Measurements from ENCODE around the gene IP6K1.
"Not testable (repeated sequence)": the region's sequence is repeated elsewhere in the genome, so short reads cannot be mapped to it uniquely, and the experiment has no call there.

IP6K1 gene

GRCh38 chr3:49689046-49689907 is 97.1 kb downstream of the IP6K1 start, which contains the start of the genes MST1 and RNF123:
Gene MST1, minus strand, starts transcription at chr3:49689474. Its CDS starts 783 bp downstream, at chr3:49688691.
Gene RNF123, plus strand, starts transcription at chr3:49689557. Its CDS starts 1,609 bp downstream, at chr3:49691166.
- H3K4me3 ChIP-seq (ENCODE audit: low read length, poor library complexity, severe bottlenecking) = peak within 1 kb of the TSS; percentile 96
- peak within 1 kb of the TSS; percentile 96 for H2AFZ ChIP-seq (ENCODE audit: low read length)
- H3K9me3 ChIP-seq (ENCODE audit: insufficient read depth, low read depth, low read length) = no peaks in the 10 kb centered on the region
- no peaks in the 10 kb centered on the region for H3K27me3 ChIP-seq (ENCODE audit: insufficient read depth, low read length, poor library complexity, severe bottlenecking)
- H4K20me1 ChIP-seq (ENCODE audit: insufficient read depth, low read length, poor library complexity, severe bottlenecking) = peaks cover 6% of the 10 kb centered on the region
- no peaks in the 10 kb centered on the region for H3F3A ChIP-seq (ENCODE audit: low read depth)
- no peaks in the 10 kb centered on the region for H3K9me2 ChIP-seq (replicated peaks; ENCODE audit: low read depth, low read length)
- H3K79me2 ChIP-seq (ENCODE audit: insufficient read depth, low read length) = peaks cover 21% of the 10 kb centered on the region
- peak within 1 kb of the TSS; percentile 94 for H3K9ac ChIP-seq (ENCODE audit: low read depth, low read length, poor library complexity, severe bottlenecking)
- TF ChIP-seq EZH2phosphoT487 (IDR thresholded peaks at IDR 0.05; ENCODE audit: borderline replicate concordance) = no peak
- peak; percentile 34; the same call in 1 of the 2 replicates for TF ChIP-seq CTCF (conservative IDR thresholded peaks at IDR 0.05; ENCODE audit: low read length)
- no peaks in the 10 kb centered on the region for H3K36me3 ChIP-seq (ENCODE audit: insufficient read depth, low read length)
- H3K4me1 ChIP-seq (ENCODE audit: insufficient read depth, low read length, poor library complexity, severe bottlenecking) = peaks cover 6% of the 10 kb centered on the region
- H3K4me2 ChIP-seq (ENCODE audit: low read depth, low read length, poor library complexity, severe bottlenecking) = peak within 1 kb of the TSS; percentile 97

GRCh38 chr3:49688338-49689045 is 97.8 kb downstream of the IP6K1 start:
- not testable (repeated sequence) for H3K9me3 ChIP-seq (ENCODE audit: insufficient read depth, low read depth, low read length); H3K9me2 ChIP-seq (replicated peaks; ENCODE audit: low read depth, low read length); H3K27me3 ChIP-seq (ENCODE audit: insufficient read depth, low read length, poor library complexity, severe bottlenecking); H3K4me1 ChIP-seq (ENCODE audit: insufficient read depth, low read length, poor library complexity, severe bottlenecking); H3K36me3 ChIP-seq (ENCODE audit: insufficient read depth, low read length); H3F3A ChIP-seq (ENCODE audit: low read depth); H4K20me1 ChIP-seq (ENCODE audit: insufficient read depth, low read length, poor library complexity, severe bottlenecking)
- H2AFZ ChIP-seq (ENCODE audit: low read length) = peak overlapping the region; percentile 96
- peaks cover 21% of the 10 kb centered on the region for H3K79me2 ChIP-seq (ENCODE audit: insufficient read depth, low read length)
- H3K4me2 ChIP-seq (ENCODE audit: low read depth, low read length, poor library complexity, severe bottlenecking) = peak overlapping the region; percentile 97
- H3K4me3 ChIP-seq (ENCODE audit: low read length, poor library complexity, severe bottlenecking) = peak overlapping the region; percentile 96
- peak overlapping the region; percentile 94 for H3K9ac ChIP-seq (ENCODE audit: low read depth, low read length, poor library complexity, severe bottlenecking)

- H3F3A ChIP-seq (ENCODE audit: low read depth); H3K4me1 ChIP-seq (ENCODE audit: insufficient read depth, low read length, poor library complexity, severe bottlenecking); H3K27me3 ChIP-seq (ENCODE audit: insufficient read depth, low read length, poor library complexity, severe bottlenecking); H3K9ac ChIP-seq (ENCODE audit: low read depth, low read length, poor library complexity, severe bottlenecking); H3K4me3 ChIP-seq (ENCODE audit: low read length, poor library complexity, severe bottlenecking); H2AFZ ChIP-seq (ENCODE audit: low read length); H3K9me2 ChIP-seq (replicated peaks; ENCODE audit: low read depth, low read length); H3K9me3 ChIP-seq (ENCODE audit: insufficient read depth, low read depth, low read length); H3K4me2 ChIP-seq (ENCODE audit: low read depth, low read length, poor library complexity, severe bottlenecking); H4K20me1 ChIP-seq (ENCODE audit: insufficient read depth, low read length, poor library complexity, severe bottlenecking): not testable (repeated sequence)
- H3K79me2 ChIP-seq (ENCODE audit: insufficient read depth, low read length) = peaks cover 21% of the 10 kb centered on the region
- peaks cover 16% of the 10 kb centered on the region; the same call in 1 of the 2 replicates for H3K36me3 ChIP-seq (ENCODE audit: insufficient read depth, low read length)
These were observed 98.9 kb downstream of the IP6K1 start for GRCh38 chr3:49687424-49687795.

GRCh38 chr3:49686769-49687423 is 99.4 kb downstream of the IP6K1 start:
- H3K9me2 ChIP-seq (replicated peaks; ENCODE audit: low read depth, low read length); H3K27me3 ChIP-seq (ENCODE audit: insufficient read depth, low read length, poor library complexity, severe bottlenecking); H3K4me2 ChIP-seq (ENCODE audit: low read depth, low read length, poor library complexity, severe bottlenecking); H2AFZ ChIP-seq (ENCODE audit: low read length); H3F3A ChIP-seq (ENCODE audit: low read depth); H3K4me1 ChIP-seq (ENCODE audit: insufficient read depth, low read length, poor library complexity, severe bottlenecking); H3K9ac ChIP-seq (ENCODE audit: low read depth, low read length, poor library complexity, severe bottlenecking); H4K20me1 ChIP-seq (ENCODE audit: insufficient read depth, low read length, poor library complexity, severe bottlenecking); H3K4me3 ChIP-seq (ENCODE audit: low read length, poor library complexity, severe bottlenecking); H3K9me3 ChIP-seq (ENCODE audit: insufficient read depth, low read depth, low read length): not testable (repeated sequence)
- Histone ChIP-seq H3K79me2 (ENCODE audit: insufficient read depth, low read length) (peaks cover 21% of the 10 kb centered on the region), H3K36me3 (ENCODE audit: insufficient read depth, low read length) (peaks cover 17% of the 10 kb centered on the region; the same call in 1 of the 2 replicates)

- H3K4me2 ChIP-seq (ENCODE audit: low read depth, low read length, poor library complexity, severe bottlenecking); H3K9me3 ChIP-seq (ENCODE audit: insufficient read depth, low read depth, low read length); H4K20me1 ChIP-seq (ENCODE audit: insufficient read depth, low read length, poor library complexity, severe bottlenecking); H3K4me1 ChIP-seq (ENCODE audit: insufficient read depth, low read length, poor library complexity, severe bottlenecking); H3K9me2 ChIP-seq (replicated peaks; ENCODE audit: low read depth, low read length); H3K27me3 ChIP-seq (ENCODE audit: insufficient read depth, low read length, poor library complexity, severe bottlenecking); H2AFZ ChIP-seq (ENCODE audit: low read length); H3F3A ChIP-seq (ENCODE audit: low read depth); H3K4me3 ChIP-seq (ENCODE audit: low read length, poor library complexity, severe bottlenecking); H3K9ac ChIP-seq (ENCODE audit: low read depth, low read length, poor library complexity, severe bottlenecking): not testable (repeated sequence)
- H3K36me3 ChIP-seq (ENCODE audit: insufficient read depth, low read length) = peaks cover 17% of the 10 kb centered on the region; the same call in 1 of the 2 replicates
- peaks cover 18% of the 10 kb centered on the region for H3K79me2 ChIP-seq (ENCODE audit: insufficient read depth, low read length)
These were observed 100.0 kb downstream of the IP6K1 start for GRCh38 chr3:49686346-49686745.

- not testable (repeated sequence) for H3K4me3 ChIP-seq (ENCODE audit: low read length, poor library complexity, severe bottlenecking); H3K9me2 ChIP-seq (replicated peaks; ENCODE audit: low read depth, low read length); H3K27me3 ChIP-seq (ENCODE audit: insufficient read depth, low read length, poor library complexity, severe bottlenecking); H4K20me1 ChIP-seq (ENCODE audit: insufficient read depth, low read length, poor library complexity, severe bottlenecking); H3K4me1 ChIP-seq (ENCODE audit: insufficient read depth, low read length, poor library complexity, severe bottlenecking); H3K9me3 ChIP-seq (ENCODE audit: insufficient read depth, low read depth, low read length); H3F3A ChIP-seq (ENCODE audit: low read depth); H2AFZ ChIP-seq (ENCODE audit: low read length); H3K4me2 ChIP-seq (ENCODE audit: low read depth, low read length, poor library complexity, severe bottlenecking); H3K9ac ChIP-seq (ENCODE audit: low read depth, low read length, poor library complexity, severe bottlenecking)
- H3K36me3 ChIP-seq (ENCODE audit: insufficient read depth, low read length) = peaks cover 17% of the 10 kb centered on the region; the same call in 1 of the 2 replicates
- H3K79me2 ChIP-seq (ENCODE audit: insufficient read depth, low read length) = peaks cover 13% of the 10 kb centered on the region
These were observed 100.5 kb downstream of the IP6K1 start for GRCh38 chr3:49685846-49686245.

Measured in Loucy (cell line).